ENCODE results near the gene PACS2. TPM values are rescaled to one million over a fixed set of nuclear protein-coding genes. Genes with fewer than 3 reads are reported as not detected.
"Not testable (repeated sequence)": the region's sequence is repeated elsewhere in the genome, so short reads cannot be mapped to it uniquely, and the experiment has no call there.

PACS2 gene
- polyA plus RNA-seq, 12 donors = 67.5 to 107 (median 84.6) TPM; not detected in 1

GRCh38 chr14:105313381-105314286, 914 bp upstream of the PACS2 start:
- no peak for DNase-seq

GRCh38 chr14:105315211-105315721, 718 bp downstream of the PACS2 start:
- DNase-seq = no peak

- DNase-seq = no peak
Measured at GRCh38 chr14:105315941-105316576, 1.5 kb downstream of the PACS2 start.

GRCh38 chr14:105316577-105316941, 2.0 kb downstream of the PACS2 start:
- DNase-seq = no peak

GRCh38 chr14:105316968-105317510, 2.5 kb downstream of the PACS2 start:
- no peak for DNase-seq

- no peak for DNase-seq
Measured at GRCh38 chr14:105317546-105317945, 3.0 kb downstream of the PACS2 start.

- DNase-seq = no peak
Measured at GRCh38 chr14:105322791-105323556, 8.4 kb downstream of the PACS2 start.

- DNase-seq = no peak
Measured at GRCh38 chr14:105323663-105324062, 9.1 kb downstream of the PACS2 start.

GRCh38 chr14:105324080-105324778, 9.7 kb downstream of the PACS2 start:
- DNase-seq = no peak

- DNase-seq = no peak
Measured at GRCh38 chr14:105324871-105325270, 10.3 kb downstream of the PACS2 start.

GRCh38 chr14:105325303-105325702, 10.8 kb downstream of the PACS2 start:
- DNase-seq = no peak

- DNase-seq = no peak
Measured at GRCh38 chr14:105325716-105326567, 11.4 kb downstream of the PACS2 start.

GRCh38 chr14:105326568-105326867, 12.0 kb downstream of the PACS2 start:
- no peak for DNase-seq

GRCh38 chr14:105326891-105327694, 12.5 kb downstream of the PACS2 start:
- no peak for DNase-seq

GRCh38 chr14:105327695-105328045, 13.1 kb downstream of the PACS2 start:
- DNase-seq = not testable (repeated sequence)

GRCh38 chr14:105328070-105328677, 13.6 kb downstream of the PACS2 start:
- DNase-seq = no peak

GRCh38 chr14:105328678-105329390, 14.3 kb downstream of the PACS2 start:
- no peak for DNase-seq

GRCh38 chr14:105329411-105330150, 15.0 kb downstream of the PACS2 start:
- DNase-seq = no peak
